C4-2B (cell line): Measurements from ENCODE around the gene SLC2A9.

ENCODE experiments used
- CTCF ChIP-seq: fragments of 450-650 bp; conservative IDR thresholded peaks from 2 replicates; pipeline ENCODE4 v1.5.1; 2017; ENCODE audit warnings: mild to moderate bottlenecking
- ZFX ChIP-seq: fragments of 450-650 bp; IDR thresholded peaks from 2 replicates; pipeline ENCODE4 v1.6.1; 2017

DNA sequence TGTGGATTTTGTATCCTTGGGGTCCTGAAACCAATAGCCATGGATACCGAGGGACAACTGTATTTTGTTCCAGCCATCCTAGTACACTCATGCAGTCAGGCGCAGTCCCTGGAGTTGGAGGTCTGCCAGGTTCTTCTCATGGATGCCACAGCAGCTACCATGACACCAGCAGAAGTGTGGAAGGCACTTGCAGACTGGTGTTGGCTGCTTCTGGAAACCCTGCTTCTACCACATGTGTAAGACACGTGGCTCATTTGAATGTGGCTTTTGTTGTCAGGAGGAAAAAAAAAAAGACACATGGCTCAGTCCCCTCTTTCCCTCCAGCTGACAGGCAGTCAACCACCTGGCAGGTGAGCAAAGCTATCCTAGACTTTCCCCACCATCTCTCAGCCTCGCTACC, 220.4 kb downstream of the SLC2A9 start:
- TF ChIP-seq CTCF (no peak), ZFX (no peak)
